ENCODE data around the gene ZBTB1.

The ZBTB1 gene

DNA sequence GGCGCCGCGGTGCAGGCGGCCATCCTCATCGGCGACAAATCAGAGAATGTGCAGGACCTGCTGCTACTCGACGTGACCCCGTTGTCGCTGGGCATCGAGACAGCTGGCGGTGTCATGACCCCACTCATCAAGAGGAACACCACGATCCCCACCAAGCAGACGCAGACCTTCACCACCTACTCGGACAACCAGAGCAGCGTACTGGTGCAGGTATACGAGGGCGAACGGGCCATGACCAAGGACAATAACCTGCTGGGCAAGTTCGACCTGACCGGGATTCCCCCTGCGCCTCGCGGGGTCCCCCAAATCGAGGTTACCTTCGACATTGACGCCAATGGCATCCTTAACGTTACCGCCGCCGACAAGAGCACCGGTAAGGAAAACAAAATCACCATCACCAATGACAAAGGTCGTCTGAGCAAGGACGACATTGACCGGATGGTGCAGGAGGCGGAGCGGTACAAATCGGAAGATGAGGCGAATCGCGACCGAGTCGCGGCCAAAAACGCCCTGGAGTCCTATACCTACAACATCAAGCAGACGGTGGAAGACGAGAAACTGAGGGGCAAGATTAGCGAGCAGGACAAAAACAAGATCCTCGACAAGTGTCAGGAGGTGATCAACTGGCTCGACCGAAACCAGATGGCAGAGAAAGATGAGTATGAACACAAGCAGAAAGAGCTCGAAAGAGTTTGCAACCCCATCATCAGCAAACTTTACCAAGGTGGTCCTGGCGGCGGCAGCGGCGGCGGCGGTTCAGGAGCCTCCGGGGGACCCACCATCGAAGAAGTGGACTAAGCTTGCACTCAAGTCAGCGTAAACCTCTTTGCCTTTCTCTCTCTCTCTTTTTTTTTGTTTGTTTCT lies 37.6 kb downstream of the ZBTB1 start:
- peak overlapping the region; percentile 77 to 91 for H3K4me3 ChIP-seq (ENCODE audit: low read depth in 1 of 2, low read length in 1 of 2)
- peaks cover 8% of the 10 kb centered on the region for H3K9me3 ChIP-seq
- TF ChIP-seq, protein P1, sequence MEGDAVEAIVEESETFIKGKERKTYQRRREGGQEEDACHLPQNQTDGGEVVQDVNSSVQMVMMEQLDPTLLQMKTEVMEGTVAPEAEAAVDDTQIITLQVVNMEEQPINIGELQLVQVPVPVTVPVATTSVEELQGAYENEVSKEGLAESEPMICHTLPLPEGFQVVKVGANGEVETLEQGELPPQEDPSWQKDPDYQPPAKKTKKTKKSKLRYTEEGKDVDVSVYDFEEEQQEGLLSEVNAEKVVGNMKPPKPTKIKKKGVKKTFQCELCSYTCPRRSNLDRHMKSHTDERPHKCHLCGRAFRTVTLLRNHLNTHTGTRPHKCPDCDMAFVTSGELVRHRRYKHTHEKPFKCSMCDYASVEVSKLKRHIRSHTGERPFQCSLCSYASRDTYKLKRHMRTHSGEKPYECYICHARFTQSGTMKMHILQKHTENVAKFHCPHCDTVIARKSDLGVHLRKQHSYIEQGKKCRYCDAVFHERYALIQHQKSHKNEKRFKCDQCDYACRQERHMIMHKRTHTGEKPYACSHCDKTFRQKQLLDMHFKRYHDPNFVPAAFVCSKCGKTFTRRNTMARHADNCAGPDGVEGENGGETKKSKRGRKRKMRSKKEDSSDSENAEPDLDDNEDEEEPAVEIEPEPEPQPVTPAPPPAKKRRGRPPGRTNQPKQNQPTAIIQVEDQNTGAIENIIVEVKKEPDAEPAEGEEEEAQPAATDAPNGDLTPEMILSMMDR (IDR thresholded peaks at IDR 0.05): no peak

DNA sequence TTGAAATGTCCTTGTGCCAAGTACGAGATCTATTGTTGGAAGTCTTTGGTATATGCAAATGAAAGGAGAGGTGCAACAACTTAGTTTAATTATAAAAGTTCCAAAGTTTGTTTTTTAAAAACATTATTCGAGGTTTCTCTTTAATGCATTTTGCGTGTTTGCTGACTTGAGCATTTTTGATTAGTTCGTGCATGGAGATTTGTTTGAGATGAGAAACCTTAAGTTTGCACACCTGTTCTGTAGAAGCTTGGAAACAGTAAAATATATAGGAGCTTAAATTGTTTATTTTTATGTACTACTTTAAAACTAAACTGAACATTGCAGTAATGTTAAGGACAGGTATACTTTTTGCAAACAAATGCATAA lies 38.2 kb downstream of the ZBTB1 start:
- no peaks in the 10 kb centered on the region for H3K36me3 ChIP-seq
- H3K4me1 ChIP-seq (ENCODE audit: control insufficient read depth in 1 of 2, insufficient read depth in 1 of 2, low read depth in 1 of 2, low read length in 1 of 2): peaks cover 30 to 35% of the 10 kb centered on the region in 2 experiments
- peaks cover 100% of the 10 kb centered on the region for H3K27me3 ChIP-seq
- no peak overlapping the region for H3K27ac ChIP-seq
- H3K9me3 ChIP-seq: peaks cover 8% of the 10 kb centered on the region
- no peak overlapping the region for H3K4me3 ChIP-seq (ENCODE audit: low read depth in 1 of 2, low read length in 1 of 2)
- TF ChIP-seq, protein P1 (IDR thresholded peaks at IDR 0.05): no peak

More for the DNA sequence above, 37.6 kb downstream of the ZBTB1 start:
- Histone ChIP-seq H3K4me1 (ENCODE audit: control insufficient read depth in 1 of 2, insufficient read depth in 1 of 2, low read depth in 1 of 2, low read length in 1 of 2) (peaks cover 30 to 35% of the 10 kb centered on the region in 2 experiments), H3K27ac (no peak overlapping the region), H3K36me3 (no peaks in the 10 kb centered on the region), H3K27me3 (peaks cover 99% of the 10 kb centered on the region)

DNA sequence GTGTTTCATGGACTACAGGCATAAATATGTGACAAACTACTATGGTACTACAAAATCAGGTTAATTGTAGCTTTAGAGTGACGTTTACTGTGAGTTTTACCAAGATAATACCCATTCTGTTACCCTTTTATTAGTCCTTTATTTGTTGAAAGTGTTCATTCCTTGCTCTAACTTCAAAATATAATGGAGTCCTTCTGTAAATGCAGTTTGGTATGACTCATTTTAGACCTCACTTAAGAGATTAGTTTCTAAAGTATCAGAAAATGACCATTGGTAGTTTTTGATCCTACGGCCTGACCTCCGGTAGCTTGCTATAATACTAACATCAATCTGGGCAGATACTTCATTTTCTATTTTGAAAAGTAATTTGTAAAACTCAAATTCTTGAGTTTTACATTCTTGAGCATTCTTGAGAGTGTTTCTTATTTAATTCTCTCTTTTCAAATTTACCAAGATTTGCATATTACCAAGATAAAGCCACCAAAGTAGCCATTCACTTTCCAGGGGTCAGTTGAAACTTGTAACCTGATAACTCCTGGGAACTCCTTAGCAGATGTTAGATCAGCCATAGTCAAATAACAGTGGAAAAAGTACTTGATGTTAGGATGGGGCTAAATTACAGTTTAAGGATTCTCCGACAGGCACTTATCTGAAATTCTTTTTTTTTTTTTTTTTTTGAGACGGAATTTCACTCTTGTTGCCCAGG lies 40.2 kb downstream of the ZBTB1 start:
- Histone ChIP-seq H3K27me3 (peaks cover 100% of the 10 kb centered on the region), H3K27ac (no peak overlapping the region), H3K4me1 (ENCODE audit: control insufficient read depth in 1 of 2, insufficient read depth in 1 of 2, low read depth in 1 of 2, low read length in 1 of 2) (peaks cover 28 to 31% of the 10 kb centered on the region in 2 experiments), H3K36me3 (no peaks in the 10 kb centered on the region), H3K4me3 (ENCODE audit: low read depth in 1 of 2, low read length in 1 of 2) (no peak overlapping the region), H3K9me3 (peaks cover 8% of the 10 kb centered on the region)
- TF ChIP-seq, protein P1 (IDR thresholded peaks at IDR 0.05): no peak

DNA sequence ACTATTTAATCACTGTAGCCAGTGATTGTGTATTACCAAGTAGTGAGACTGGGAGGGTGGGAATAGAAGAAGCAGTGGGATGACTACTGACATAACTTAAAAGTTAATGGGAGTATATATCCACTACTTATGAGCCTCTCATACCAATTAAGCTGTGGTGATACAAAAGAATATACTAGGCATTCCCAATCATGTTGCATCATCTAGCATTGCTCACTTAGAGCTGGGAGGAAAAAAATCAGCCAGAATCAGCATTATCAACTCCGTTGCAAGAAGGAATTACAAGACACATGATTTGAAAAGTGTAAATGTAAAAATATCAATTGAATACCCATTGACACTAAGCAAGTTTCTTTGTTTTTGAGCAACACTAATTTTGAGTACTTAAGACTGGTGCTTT lies 44.4 kb downstream of the ZBTB1 start:
- H3K4me3 ChIP-seq (ENCODE audit: low read depth in 1 of 2, low read length in 1 of 2): no peak overlapping the region
- peaks cover 99% of the 10 kb centered on the region for H3K27me3 ChIP-seq
- TF ChIP-seq, protein P1 (IDR thresholded peaks at IDR 0.05): no peak
- peaks cover 10 to 11% of the 10 kb centered on the region in 2 experiments for H3K4me1 ChIP-seq (ENCODE audit: control insufficient read depth in 1 of 2, insufficient read depth in 1 of 2, low read depth in 1 of 2, low read length in 1 of 2)
- no peak overlapping the region for H3K27ac ChIP-seq
- H3K9me3 ChIP-seq: no peaks in the 10 kb centered on the region
- no peaks in the 10 kb centered on the region for H3K36me3 ChIP-seq

DNA sequence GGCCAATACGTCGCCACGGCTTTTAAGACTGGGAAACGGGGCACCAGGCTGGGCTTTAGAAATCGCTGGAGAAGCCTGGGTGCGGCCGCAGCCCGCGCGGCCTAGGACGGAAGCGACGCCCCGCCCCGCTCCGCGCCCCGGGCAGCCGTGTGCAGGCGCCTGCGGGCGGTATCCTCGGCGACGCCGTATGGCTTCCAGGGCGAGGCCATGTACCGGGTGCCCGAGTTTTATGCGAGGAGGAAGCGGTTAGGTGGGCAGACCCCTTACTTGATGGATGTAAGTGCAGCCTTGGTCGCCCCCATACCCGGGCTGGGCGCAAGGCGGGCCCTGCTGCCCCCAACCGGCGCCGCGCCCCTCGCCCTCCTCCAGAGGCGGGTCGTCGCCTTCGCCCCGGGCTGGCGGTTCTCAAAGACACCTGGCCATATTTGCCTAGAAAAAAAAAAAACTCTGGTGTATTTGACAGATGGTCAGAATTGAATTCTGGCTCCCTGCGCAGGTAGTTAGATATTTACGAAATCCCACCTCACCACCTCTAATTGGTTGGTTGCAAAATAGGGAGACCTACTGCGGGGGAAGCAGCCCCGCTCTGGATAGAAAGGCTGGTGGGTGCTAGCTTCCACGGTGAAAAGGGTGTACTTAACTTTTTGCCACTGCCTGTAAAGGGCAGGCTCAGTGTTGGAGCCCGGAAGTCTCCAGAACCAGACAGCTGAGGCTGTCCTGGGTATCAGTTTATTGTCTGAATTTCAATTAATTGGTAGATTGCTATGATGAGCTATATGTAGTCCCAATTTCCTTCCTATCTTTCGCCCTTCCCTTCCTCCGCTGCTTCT lies 45.4 kb downstream of the ZBTB1 start, which contains the start of gene PPP1R36:
Gene PPP1R36 (plus strand): TSS at position 171 of the 830 bp plus-strand sequence. CDS start 37 bp downstream, at position 208.
- no peaks in the 10 kb centered on the region for H3K9me3 ChIP-seq
- H3K36me3 ChIP-seq: no peaks in the 10 kb centered on the region
- peak within 1 kb of the TSS; percentile 3 to 24 for H3K4me3 ChIP-seq (ENCODE audit: low read depth in 1 of 2, low read length in 1 of 2)
- TF ChIP-seq, protein P1 (IDR thresholded peaks at IDR 0.05): no peak
- peaks cover 10 to 11% of the 10 kb centered on the region in 2 experiments for H3K4me1 ChIP-seq (ENCODE audit: control insufficient read depth in 1 of 2, insufficient read depth in 1 of 2, low read depth in 1 of 2, low read length in 1 of 2)
- no peak within 1 kb of the TSS for H3K27ac ChIP-seq
- H3K27me3 ChIP-seq: peaks cover 99% of the 10 kb centered on the region

All from neutrophil (primary cell).